SJSA1 (cell line): Measurements from ENCODE around the gene TRAPPC5. TPM values are rescaled to one million over a fixed set of nuclear protein-coding genes. Genes with fewer than 3 reads are reported as not detected.

ENCODE experiments used
- DNase-seq, 2 experiments: peaks; one replicate each; pipeline ENCODE4 v3.0.0-alpha.2; 2015 to 2020; ENCODE audit warnings: low spot score in 2 of 2, low read depth in 1 of 2
- H3K27ac ChIP-seq: fragments of 250-450 bp; sonication (Bioruptor Pico); 2 replicates; pipeline ENCODE4 v1.5.1; 2020; ENCODE audit warnings: mild to moderate bottlenecking, moderate library complexity
- H3K27me3 ChIP-seq: fragments of 250-450 bp; sonication (Bioruptor Pico); replicated peaks from 2 replicates; pipeline ENCODE4 v1.5.1; 2020; ENCODE audit warnings: mild to moderate bottlenecking, moderate library complexity
- H3K36me3 ChIP-seq: fragments of 250-450 bp; sonication (Bioruptor Pico); 2 replicates; pipeline ENCODE4 v1.5.1; 2020; ENCODE audit warnings: mild to moderate bottlenecking
- H3K4me1 ChIP-seq: fragments of 250-450 bp; sonication (Bioruptor Pico); replicated peaks from 2 replicates; pipeline ENCODE4 v1.6.1; 2021; ENCODE audit warnings: mild to moderate bottlenecking
- H3K4me3 ChIP-seq: fragments of 250-450 bp; sonication (Bioruptor Pico); 2 replicates; pipeline ENCODE4 v1.5.1; 2020; ENCODE audit warnings: mild to moderate bottlenecking
- H3K9me3 ChIP-seq: fragments of 250-450 bp; sonication (Bioruptor Pico); replicated peaks from 2 replicates; pipeline ENCODE4 v1.5.1; 2020; ENCODE audit warnings: mild to moderate bottlenecking
- total RNA-seq: library from RNA; depleted of rRNA; stranded (reverse); fragments of >200 nt; shearing (Covaris generic); gene quantifications from 2 replicates; pipeline ENCODE4 v1.2.3, GENCODE V29; 2014; rRNA removed

TRAPPC5 gene
- total RNA-seq, 1 experiment from 2014 or later = 131 TPM

- H3K4me3 ChIP-seq = no peak overlapping the region
- H3K27me3 ChIP-seq = peaks cover 37% of the 10 kb centered on the region
- H3K4me1 ChIP-seq = no peaks in the 10 kb centered on the region
- no peak for DNase-seq
- H3K9me3 ChIP-seq = no peaks in the 10 kb centered on the region
- no peak overlapping the region for H3K27ac ChIP-seq
- H3K36me3 ChIP-seq = no peaks in the 10 kb centered on the region
Observed at GRCh38 chr19:7730286-7731217, 49.9 kb downstream of the TRAPPC5 start.

- H3K4me3 ChIP-seq = no peak overlapping the region
- DNase-seq = no peak
- no peaks in the 10 kb centered on the region for H3K4me1 ChIP-seq
- H3K27ac ChIP-seq = no peak overlapping the region
- peaks cover 37% of the 10 kb centered on the region for H3K27me3 ChIP-seq
- H3K36me3 ChIP-seq = no peaks in the 10 kb centered on the region
- H3K9me3 ChIP-seq = no peaks in the 10 kb centered on the region
Observed at GRCh38 chr19:7731218-7731595, 50.6 kb downstream of the TRAPPC5 start.

- Histone ChIP-seq H3K4me3 (no peak overlapping the region), H3K9me3 (no peaks in the 10 kb centered on the region), H3K27ac (no peak overlapping the region), H3K4me1 (no peaks in the 10 kb centered on the region), H3K27me3 (peaks cover 35% of the 10 kb centered on the region), H3K36me3 (no peaks in the 10 kb centered on the region)
- no peak for DNase-seq
Observed at GRCh38 chr19:7731615-7732014, 51.0 kb downstream of the TRAPPC5 start.

- Histone ChIP-seq H3K27me3 (peaks cover 32% of the 10 kb centered on the region), H3K4me1 (no peaks in the 10 kb centered on the region), H3K27ac (no peak within 1 kb of the TSS), H3K9me3 (no peaks in the 10 kb centered on the region), H3K36me3 (no peaks in the 10 kb centered on the region), H3K4me3 (no peak within 1 kb of the TSS)
- DNase-seq = no peak
Observed at GRCh38 chr19:7732045-7732444, 51.4 kb downstream of the TRAPPC5 start, which contains the start of gene CLEC4G. Gene CLEC4G, minus strand, starts transcription at chr19:7732110. Its CDS starts 8 bp downstream, at chr19:7732102.

- H3K27ac ChIP-seq = no peak overlapping the region
- H3K4me3 ChIP-seq = no peak overlapping the region
- no peaks in the 10 kb centered on the region for H3K9me3 ChIP-seq
- no peaks in the 10 kb centered on the region for H3K36me3 ChIP-seq
- peaks cover 25% of the 10 kb centered on the region for H3K27me3 ChIP-seq
- no peaks in the 10 kb centered on the region for H3K4me1 ChIP-seq
- no peak for DNase-seq
Observed at GRCh38 chr19:7733376-7733775, 52.7 kb downstream of the TRAPPC5 start.

GRCh38 chr19:7734220-7735203 is 53.9 kb downstream of the TRAPPC5 start:
- no peaks in the 10 kb centered on the region for H3K4me1 ChIP-seq
- H3K27me3 ChIP-seq = peaks cover 16% of the 10 kb centered on the region
- H3K27ac ChIP-seq = no peak overlapping the region
- H3K36me3 ChIP-seq = no peaks in the 10 kb centered on the region
- DNase-seq = no peak
- H3K4me3 ChIP-seq = no peak overlapping the region
- no peaks in the 10 kb centered on the region for H3K9me3 ChIP-seq

GRCh38 chr19:7736148-7736547 is 55.5 kb downstream of the TRAPPC5 start:
- DNase-seq = no peak
- Histone ChIP-seq H3K27me3 (peaks cover 12% of the 10 kb centered on the region), H3K4me3 (no peak overlapping the region), H3K27ac (no peak overlapping the region), H3K36me3 (no peaks in the 10 kb centered on the region), H3K9me3 (no peaks in the 10 kb centered on the region), H3K4me1 (no peaks in the 10 kb centered on the region)

GRCh38 chr19:7737215-7737614 is 56.6 kb downstream of the TRAPPC5 start:
- no peak for DNase-seq
- H3K9me3 ChIP-seq = no peaks in the 10 kb centered on the region
- no peak overlapping the region for H3K27ac ChIP-seq
- no peak overlapping the region for H3K4me3 ChIP-seq
- H3K36me3 ChIP-seq = no peaks in the 10 kb centered on the region
- peaks cover 8% of the 10 kb centered on the region for H3K27me3 ChIP-seq
- no peaks in the 10 kb centered on the region for H3K4me1 ChIP-seq

Other genes with a start within 250 kb of the TRAPPC5 start
- gene PEX11G, start 191.8 kb upstream of the TRAPPC5 start, total RNA-seq = 0.47 TPM in 1 of 2 replicates, not detected in the other
- gene ZNF358, start 164.7 kb upstream of the TRAPPC5 start, total RNA-seq = 31.4 and 33.7 TPM in 2 replicates
- gene MCOLN1, start 158.2 kb upstream of the TRAPPC5 start, total RNA-seq = 2.9 and 5.5 TPM in 2 replicates
- 41.6 and 47.5 TPM in 2 replicates for gene PNPLA6, start 145.1 kb upstream of the TRAPPC5 start, total RNA-seq
- not detected in 2 replicates for gene CAMSAP3, start 85.0 kb upstream of the TRAPPC5 start, total RNA-seq
- gene XAB2, start 51.3 kb upstream of the TRAPPC5 start, total RNA-seq = 32.0 and 35.0 TPM in 2 replicates
- 32.5 and 68.2 TPM in 2 replicates for gene PET100, start 51.0 kb upstream of the TRAPPC5 start, total RNA-seq
- gene PCP2, start 47.1 kb upstream of the TRAPPC5 start, total RNA-seq = not detected in 2 replicates
- 0.13 TPM in 1 of 2 replicates, not detected in the other for gene STXBP2, start 43.7 kb upstream of the TRAPPC5 start, total RNA-seq
- gene RETN, start 11.8 kb upstream of the TRAPPC5 start, total RNA-seq = not detected in 2 replicates
- not detected in 2 replicates for gene MCEMP1, start 3.7 kb upstream of the TRAPPC5 start, total RNA-seq
- not detected in 2 replicates for gene FCER2, start 21.3 kb downstream of the TRAPPC5 start, total RNA-seq
- not detected in 2 replicates for gene CLEC4G, start 51.3 kb downstream of the TRAPPC5 start, total RNA-seq
- gene CD209, start 66.7 kb downstream of the TRAPPC5 start, total RNA-seq = not detected in 2 replicates
- not detected in 2 replicates for gene CLEC4M, start 82.4 kb downstream of the TRAPPC5 start, total RNA-seq
- 15.6 and 16.3 TPM in 2 replicates for gene EVI5L, start 149.4 kb downstream of the TRAPPC5 start, total RNA-seq
- not detected in 2 replicates for gene PRR36, start 193.6 kb downstream of the TRAPPC5 start, total RNA-seq
- 1.9 and 2.1 TPM in 2 replicates for gene LRRC8E, start 207.7 kb downstream of the TRAPPC5 start, total RNA-seq
- gene MAP2K7, start 223.0 kb downstream of the TRAPPC5 start, total RNA-seq = 3.2 and 9.7 TPM in 2 replicates
- not detected in 2 replicates for gene TGFBR3L, start 234.0 kb downstream of the TRAPPC5 start, total RNA-seq
- gene SNAPC2, start 239.5 kb downstream of the TRAPPC5 start, total RNA-seq = 26.6 and 27.8 TPM in 2 replicates
- not detected in 2 replicates for gene CTXN1, start 245.3 kb downstream of the TRAPPC5 start, total RNA-seq